ENCODE data around the gene PDIA4. TPM values are rescaled to one million over a fixed set of nuclear protein-coding genes. Genes with fewer than 3 reads are reported as not detected.

Gene PDIA4
- total RNA-seq, 1 donor from 2014 or later: 129 TPM

DNA sequence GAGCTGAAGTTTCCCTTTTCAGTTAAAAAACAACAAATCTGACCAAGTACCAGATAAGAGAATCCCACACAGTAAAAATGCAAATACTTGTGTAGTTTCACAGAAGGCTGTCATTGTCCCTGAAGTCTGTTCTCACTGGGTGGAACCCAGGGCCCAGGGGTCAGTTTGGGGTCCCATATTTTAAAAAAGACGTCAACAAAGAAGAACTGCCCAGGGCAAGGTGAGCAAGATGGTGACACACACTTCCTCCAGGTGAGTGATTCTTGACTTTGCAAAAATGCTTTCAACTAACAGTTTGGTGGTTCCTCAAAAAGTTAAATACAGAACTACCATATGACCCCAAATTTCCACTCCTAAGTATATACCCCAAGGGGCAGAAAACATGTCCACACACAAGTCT is 36.8 kb downstream of the PDIA4 start:
- no peak for DNase-seq (ENCODE audit: low spot score in 2 of 2)
- H3K4me1 ChIP-seq: peaks cover 0 to 7% of the 10 kb centered on the region in 2 donors
- H3K27ac ChIP-seq: no peak overlapping the region
- H3K4me3 ChIP-seq: no peak overlapping the region
- intact Hi-C loops (cut with DNase I): no loop called here
- TF ChIP-seq, protein P1, sequence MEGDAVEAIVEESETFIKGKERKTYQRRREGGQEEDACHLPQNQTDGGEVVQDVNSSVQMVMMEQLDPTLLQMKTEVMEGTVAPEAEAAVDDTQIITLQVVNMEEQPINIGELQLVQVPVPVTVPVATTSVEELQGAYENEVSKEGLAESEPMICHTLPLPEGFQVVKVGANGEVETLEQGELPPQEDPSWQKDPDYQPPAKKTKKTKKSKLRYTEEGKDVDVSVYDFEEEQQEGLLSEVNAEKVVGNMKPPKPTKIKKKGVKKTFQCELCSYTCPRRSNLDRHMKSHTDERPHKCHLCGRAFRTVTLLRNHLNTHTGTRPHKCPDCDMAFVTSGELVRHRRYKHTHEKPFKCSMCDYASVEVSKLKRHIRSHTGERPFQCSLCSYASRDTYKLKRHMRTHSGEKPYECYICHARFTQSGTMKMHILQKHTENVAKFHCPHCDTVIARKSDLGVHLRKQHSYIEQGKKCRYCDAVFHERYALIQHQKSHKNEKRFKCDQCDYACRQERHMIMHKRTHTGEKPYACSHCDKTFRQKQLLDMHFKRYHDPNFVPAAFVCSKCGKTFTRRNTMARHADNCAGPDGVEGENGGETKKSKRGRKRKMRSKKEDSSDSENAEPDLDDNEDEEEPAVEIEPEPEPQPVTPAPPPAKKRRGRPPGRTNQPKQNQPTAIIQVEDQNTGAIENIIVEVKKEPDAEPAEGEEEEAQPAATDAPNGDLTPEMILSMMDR (IDR thresholded peaks at IDR 0.05): no peak
- H3K27me3 ChIP-seq: no peaks in the 10 kb centered on the region
- no peaks in the 10 kb centered on the region for H3K36me3 ChIP-seq
- H3K9me3 ChIP-seq: no peaks in the 10 kb centered on the region

DNA sequence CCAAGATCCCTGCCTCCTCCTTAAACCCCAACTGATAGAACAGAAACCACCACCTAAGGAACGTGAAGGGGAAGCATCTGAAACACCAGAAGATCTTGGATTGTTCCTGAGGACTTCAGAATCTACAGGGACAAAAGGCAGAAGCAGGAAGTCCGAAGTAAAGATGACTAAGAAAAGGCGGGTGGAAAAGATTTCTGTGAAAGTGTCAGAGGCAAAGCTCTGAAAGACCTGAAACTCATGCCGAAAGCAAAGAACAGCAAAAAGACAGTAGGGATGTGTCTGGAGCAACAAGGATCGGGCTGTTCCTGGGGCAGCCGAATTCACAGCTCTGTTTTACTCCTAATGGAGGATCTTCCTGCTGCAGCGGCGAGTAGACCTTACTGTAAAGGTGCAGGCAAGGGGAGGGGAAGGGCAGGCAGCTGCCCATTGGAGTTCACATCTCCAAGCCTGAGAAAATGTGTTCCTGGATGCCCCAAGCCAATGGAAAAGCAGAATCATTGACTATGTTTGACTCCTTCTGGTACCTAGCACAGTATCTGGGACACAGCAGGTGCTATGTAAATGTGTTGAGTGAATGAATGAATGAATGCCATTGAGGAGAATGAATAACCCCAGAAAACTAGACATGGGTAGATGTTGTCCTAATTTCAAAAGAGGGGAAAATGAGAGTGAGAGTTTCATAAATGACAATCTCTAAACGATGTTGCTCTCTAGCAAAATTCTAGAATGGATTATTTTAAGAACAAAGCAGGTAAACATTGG is 40.4 kb downstream of the PDIA4 start:
- H3K27ac ChIP-seq: peak overlapping the region; percentile 88 to 94
- intact Hi-C loops (cut with DNase I): loop anchor here (1.0 to 5.0 kb wide), 8 partner anchors 22 to 290 kb away; partner anchors contain the start of genes CUL1, EZH2, PDIA4 and ZNF398
- DNase-seq (ENCODE audit: low spot score in 2 of 2): no peak

DNA sequence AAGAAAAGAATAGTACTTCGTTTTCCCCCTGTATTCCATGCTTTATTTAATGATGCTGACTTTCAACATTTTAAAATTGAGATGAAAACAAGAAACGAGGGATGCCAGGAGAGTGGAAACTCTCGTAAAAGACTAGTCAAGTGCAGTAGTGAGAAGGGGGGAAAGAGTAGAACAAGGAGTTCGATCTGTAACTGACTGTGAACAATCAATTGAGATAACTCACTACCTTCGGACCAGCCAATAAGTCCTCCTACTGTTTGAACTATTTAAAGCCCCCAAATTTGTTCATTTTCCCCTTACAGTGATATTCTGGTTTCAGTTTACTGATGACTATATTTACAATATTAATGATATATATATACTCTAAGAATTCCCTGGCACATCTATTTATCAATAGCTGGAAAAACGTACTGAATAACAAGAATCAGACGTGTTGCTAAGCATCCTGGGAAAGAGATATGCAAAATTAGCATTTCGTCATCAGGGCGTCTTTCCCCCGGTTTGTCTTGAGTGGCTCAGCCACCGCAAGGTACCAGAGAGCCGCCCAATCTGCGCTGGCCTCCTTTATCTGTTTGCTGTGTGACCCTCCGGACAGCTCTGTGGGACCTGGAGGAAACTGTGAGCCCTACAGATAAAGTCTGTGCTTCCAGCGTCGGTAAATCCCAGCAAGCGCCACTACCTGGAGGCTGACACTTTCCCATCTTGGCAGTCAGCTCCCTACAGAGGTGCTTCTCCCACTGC is 41.1 kb downstream of the PDIA4 start:
- TF ChIP-seq, protein P1 (IDR thresholded peaks at IDR 0.05): no peak
- no peaks in the 10 kb centered on the region for H3K36me3 ChIP-seq
- peaks cover 0 to 16% of the 10 kb centered on the region in 2 donors for H3K4me1 ChIP-seq
- intact Hi-C loops (cut with DNase I): loop anchor here (1.0 to 5.0 kb wide), 8 partner anchors 21 to 289 kb away; partner anchors contain the start of genes CUL1, EZH2, PDIA4 and ZNF398
- no peaks in the 10 kb centered on the region for H3K27me3 ChIP-seq
- no peaks in the 10 kb centered on the region for H3K9me3 ChIP-seq
- H3K4me3 ChIP-seq: peak overlapping the region; percentile 70 to 72
- peak overlapping the region; percentile 88 to 94 for H3K27ac ChIP-seq
- DNase-seq (ENCODE audit: low spot score in 2 of 2): peak; percentile 47 to 93

More for the DNA sequence above, 40.4 kb downstream of the PDIA4 start:
- TF ChIP-seq, protein P1 (IDR thresholded peaks at IDR 0.05): no peak
- Histone ChIP-seq H3K4me1 (peaks cover 0 to 13% of the 10 kb centered on the region in 2 donors), H3K27me3 (no peaks in the 10 kb centered on the region), H3K36me3 (no peaks in the 10 kb centered on the region), H3K4me3 (peak overlapping the region; percentile 70 to 72), H3K9me3 (no peaks in the 10 kb centered on the region)

DNA sequence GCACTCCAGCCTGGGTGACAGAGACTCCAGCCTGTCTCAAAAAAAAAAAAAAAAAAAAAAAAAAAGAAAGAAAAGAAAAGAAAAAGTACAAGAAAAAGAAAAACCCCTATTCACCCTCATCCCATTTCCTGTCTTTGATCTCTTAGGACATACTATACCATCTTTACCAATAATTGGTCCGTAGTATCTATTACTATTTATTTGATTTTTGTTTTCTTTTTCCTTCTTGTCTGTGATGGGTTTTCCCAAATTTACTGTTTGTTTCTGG is 41.6 kb downstream of the PDIA4 start:
- Histone ChIP-seq H3K4me3 (peak overlapping the region in 1 of 2 donors; percentile 72), H3K27me3 (no peaks in the 10 kb centered on the region), H3K9me3 (no peaks in the 10 kb centered on the region), H3K36me3 (no peaks in the 10 kb centered on the region), H3K4me1 (peaks cover 0 to 16% of the 10 kb centered on the region in 2 donors), H3K27ac (peak overlapping the region; percentile 88 to 94)
- intact Hi-C loops (cut with DNase I): loop anchor here (1.0 to 5.0 kb wide), 8 partner anchors 20 to 288 kb away; partner anchors contain the start of genes CUL1, EZH2, PDIA4 and ZNF398
- no peak for DNase-seq (ENCODE audit: low spot score in 2 of 2)
- TF ChIP-seq, protein P1 (IDR thresholded peaks at IDR 0.05): no peak

DNA sequence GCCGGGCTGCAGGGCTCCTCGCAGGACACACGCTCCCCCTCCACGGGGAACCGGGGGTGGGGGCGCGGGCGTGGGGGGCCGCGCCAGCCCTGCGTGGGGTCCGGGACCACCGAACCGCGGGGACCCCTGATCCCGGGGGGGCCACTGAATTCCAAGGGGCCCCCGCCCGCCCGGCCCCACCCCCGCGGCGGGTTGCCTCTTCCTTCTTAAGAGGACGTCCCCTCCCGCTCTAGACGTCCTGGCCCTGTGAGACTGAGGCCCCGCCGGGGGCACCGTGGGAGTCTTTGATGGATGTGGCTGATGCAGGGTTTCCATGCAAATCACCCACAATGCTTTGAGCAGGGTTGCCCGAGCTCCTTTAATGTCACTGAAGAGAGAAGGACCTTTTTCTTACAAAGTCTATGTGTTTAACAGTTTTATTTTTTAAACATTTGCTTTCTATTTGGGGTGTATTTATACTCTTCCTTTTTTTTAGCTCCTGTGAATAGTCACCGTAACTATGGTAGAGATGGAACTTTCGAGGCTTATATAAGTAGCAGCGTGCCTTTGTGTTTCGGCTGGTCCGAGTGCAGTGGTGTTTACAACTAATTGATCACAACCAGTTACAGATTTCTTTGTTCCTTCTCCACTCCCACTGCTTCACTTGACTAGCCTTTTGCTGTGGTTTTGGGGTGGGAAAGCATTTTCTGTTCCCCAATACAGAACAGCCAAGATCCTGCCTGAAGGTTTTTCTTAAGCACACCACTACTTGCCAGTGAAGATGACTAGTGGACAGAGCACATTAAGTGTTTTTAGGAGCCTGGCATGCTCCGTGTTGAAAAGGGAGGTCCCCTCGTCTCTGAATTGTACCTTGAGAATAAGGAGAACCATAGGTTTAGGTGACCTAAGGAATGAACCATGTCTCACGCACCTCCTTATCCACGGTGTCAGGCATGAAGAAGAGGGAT is 44.8 kb downstream of the PDIA4 start:
- peak in 1 of 2 donors; percentile 83 for DNase-seq (ENCODE audit: low spot score in 2 of 2)
- TF ChIP-seq, protein P1 (IDR thresholded peaks at IDR 0.05): no peak
- H3K36me3 ChIP-seq: no peaks in the 10 kb centered on the region
- H3K4me3 ChIP-seq: peak overlapping the region; percentile 60 to 71
- intact Hi-C loops (cut with DNase I): loop anchor here (1.0 kb wide), 1 partner anchor 99 kb away; the partner anchor contains the start of gene EZH2
- H3K27ac ChIP-seq: peak overlapping the region; percentile 22 to 41
- no peaks in the 10 kb centered on the region for H3K27me3 ChIP-seq
- no peaks in the 10 kb centered on the region for H3K9me3 ChIP-seq
- H3K4me1 ChIP-seq: peaks cover 0 to 15% of the 10 kb centered on the region in 2 donors
